Sciatic nerve (tissue), 2 donors: ENCODE data around the gene UNC13C. TPM values are rescaled to one million over a fixed set of nuclear protein-coding genes. Genes with fewer than 3 reads are reported as not detected.
"Not testable (repeated sequence)": the region's sequence is repeated elsewhere in the genome, so short reads cannot be mapped to it uniquely, and the experiment has no call there.

Source experiments
- ATAC-seq: fragments of 200-7000 bp; cut with Tn5 transposase; one replicate; pipeline ENCODE4 v1.9.1; 2020; ENCODE audit warnings: mild to moderate bottlenecking, moderate library complexity
- DNase-seq: peaks from one replicate; pipeline ENCODE4 v3.0.0-alpha.2; 2020; ENCODE audit warnings: low spot score
- intact Hi-C: fragments of 100-400 bp; cut with DNase I; formaldehyde crosslinking; loops from one replicate; pipeline ENCODE4 v1.14.2; 2022
- total RNA-seq: library from RNA; stranded (reverse); fragmentation: NEBNext Ultra II Directional; extraction: Animal tissue kit (Norgen Biotek cat#: 25700); gene quantifications from one replicate; pipeline ENCODE4 v1.2.1, GENCODE V29; 2021
- donor health status: DM: no; HTN: no; CAD: no.
- donor health status: DM: no; HTN: no; CAD: no.

Gene UNC13C
- total RNA-seq, result 0.04 TPM

GRCh38 chr15:53978253-53978906 lies at the start of gene UNC13C:
Gene UNC13C (plus strand): TSS chr15:53978441. CDS start chr15:54012904, 34,463 bp downstream.
- ATAC-seq (peak; percentile 51), DNase-seq (peak; percentile 56)
- intact Hi-C loops, result no loop called here

GRCh38 chr15:53936137-53936536 lies 42.1 kb upstream of the UNC13C start:
- intact Hi-C loops, result no loop called here
- ATAC-seq, result no peak
- no peak for DNase-seq

GRCh38 chr15:53937632-53938031 lies 40.6 kb upstream of the UNC13C start:
- ATAC-seq, DNase-seq, intact Hi-C loops: not testable (repeated sequence)

GRCh38 chr15:53950572-53950971 lies 27.7 kb upstream of the UNC13C start:
- DNase-seq (no peak), ATAC-seq (no peak)
- intact Hi-C loops, result no loop called here

GRCh38 chr15:53955396-53955795 lies 22.8 kb upstream of the UNC13C start:
- DNase-seq, result no peak

GRCh38 chr15:53962646-53963561 lies 15.3 kb upstream of the UNC13C start:
- no peak for ATAC-seq
- DNase-seq, result peak; percentile 54
- intact Hi-C loops, result no loop called here

More at GRCh38 chr15:53955396-53955795, 22.8 kb upstream of the UNC13C start:
- intact Hi-C loops, result no loop called here
- no peak for ATAC-seq

GRCh38 chr15:53963801-53964200 lies 14.4 kb upstream of the UNC13C start:
- no peak for DNase-seq
- no peak for ATAC-seq
- intact Hi-C loops, result no loop called here

GRCh38 chr15:53974121-53974520 lies 4.1 kb upstream of the UNC13C start:
- ATAC-seq (no peak), DNase-seq (no peak)
- intact Hi-C loops, result no loop called here

- ATAC-seq, result no peak
- intact Hi-C loops, result no loop called here
These were observed 3.4 kb upstream of the UNC13C start for GRCh38 chr15:53974813-53975212.

GRCh38 chr15:53976844-53977392 lies 1.3 kb upstream of the UNC13C start:
- ATAC-seq, result no peak
- DNase-seq, result no peak
- intact Hi-C loops, result no loop called here

More at GRCh38 chr15:53974813-53975212, 3.4 kb upstream of the UNC13C start:
- no peak for DNase-seq

GRCh38 chr15:53979051-53979788 lies 979 bp downstream of the UNC13C start:
- ATAC-seq, result no peak
- intact Hi-C loops, result no loop called here
- no peak for DNase-seq

GRCh38 chr15:53980021-53980420 lies 1.8 kb downstream of the UNC13C start:
- ATAC-seq (no peak), DNase-seq (no peak)
- intact Hi-C loops, result no loop called here

- ATAC-seq (no peak), DNase-seq (no peak)
- intact Hi-C loops, result no loop called here
These were observed 3.9 kb downstream of the UNC13C start for GRCh38 chr15:53982071-53982680.

- ATAC-seq, result no peak
- intact Hi-C loops, result no loop called here
- no peak for DNase-seq
These were observed 4.6 kb downstream of the UNC13C start for GRCh38 chr15:53982876-53983275.

- DNase-seq, result no peak
- no peak for ATAC-seq
- intact Hi-C loops, result no loop called here
These were observed 6.0 kb downstream of the UNC13C start for GRCh38 chr15:53984221-53984620.

- DNase-seq, result no peak
- no peak for ATAC-seq
- intact Hi-C loops, result no loop called here
These were observed 7.3 kb downstream of the UNC13C start for GRCh38 chr15:53985562-53985961.

- ATAC-seq (no peak), DNase-seq (no peak)
- intact Hi-C loops, result no loop called here
These were observed 9.2 kb downstream of the UNC13C start for GRCh38 chr15:53987480-53987879.

GRCh38 chr15:54007256-54007655 lies 29.0 kb downstream of the UNC13C start:
- DNase-seq (no peak), ATAC-seq (no peak)
- intact Hi-C loops, result no loop called here

GRCh38 chr15:54011656-54012055 lies 33.4 kb downstream of the UNC13C start:
- intact Hi-C loops, result no loop called here
- ATAC-seq, result no peak
- no peak for DNase-seq
